NCI-H2107 treated with DMSO at 0.1 percent for 48 hours (cell line): Measurements from ENCODE around the gene RMRP.
"Not testable (repeated sequence)": the region's sequence is repeated elsewhere in the genome, so short reads cannot be mapped to it uniquely, and the experiment has no call there.

Experiments used
- DNase-seq: peaks from one replicate; lab custom pipeline; 2025; ENCODE audit not compliant: unreplicated experiment; lab: John Stamatoyannopoulos, UW

RMRP gene

GRCh38 chr9:35646153-35646532, 11.7 kb downstream of the RMRP start:
- DNase-seq, result no peak

GRCh38 chr9:35645736-35646135, 12.1 kb downstream of the RMRP start:
- DNase-seq, result not testable (repeated sequence)

- DNase-seq, result no peak
Observed at GRCh38 chr9:35643046-35643445, 14.8 kb downstream of the RMRP start.

- DNase-seq, result not testable (repeated sequence)
Observed at GRCh38 chr9:35641478-35641877, 16.3 kb downstream of the RMRP start.

GRCh38 chr9:35640431-35640830, 17.4 kb downstream of the RMRP start:
- not testable (repeated sequence) for DNase-seq

- no peak for DNase-seq
Observed at GRCh38 chr9:35639631-35640030, 18.2 kb downstream of the RMRP start.

GRCh38 chr9:35639225-35639624, 18.6 kb downstream of the RMRP start:
- not testable (repeated sequence) for DNase-seq

- not testable (repeated sequence) for DNase-seq
Observed at GRCh38 chr9:35638751-35639150, 19.1 kb downstream of the RMRP start.

- DNase-seq, result not testable (repeated sequence)
Observed at GRCh38 chr9:35637427-35637955, 20.3 kb downstream of the RMRP start.

- not testable (repeated sequence) for DNase-seq
Observed at GRCh38 chr9:35636877-35637246, 21.0 kb downstream of the RMRP start.

GRCh38 chr9:35636135-35636876, 21.5 kb downstream of the RMRP start:
- no peak for DNase-seq

GRCh38 chr9:35635730-35636129, 22.1 kb downstream of the RMRP start:
- DNase-seq, result no peak

GRCh38 chr9:35629597-35629996, 28.2 kb downstream of the RMRP start:
- DNase-seq, result no peak

GRCh38 chr9:35628389-35628991, 29.3 kb downstream of the RMRP start:
- no peak for DNase-seq

GRCh38 chr9:35627575-35627974, 30.2 kb downstream of the RMRP start:
- DNase-seq, result no peak

GRCh38 chr9:35619800-35620158, 38.0 kb downstream of the RMRP start:
- DNase-seq, result no peak

- DNase-seq, result no peak
Observed at GRCh38 chr9:35618854-35619799, 38.7 kb downstream of the RMRP start.

GRCh38 chr9:35618325-35618727, 39.5 kb downstream of the RMRP start, which contains the start of gene CD72:
TSS of gene CD72 (minus strand) at chr9:35618413. CDS start at chr9:35618303, 110 bp downstream.
- DNase-seq, result no peak

- no peak for DNase-seq
Observed at GRCh38 chr9:35617548-35617947, 40.3 kb downstream of the RMRP start.

GRCh38 chr9:35616681-35617459, 40.9 kb downstream of the RMRP start:
- DNase-seq, result no peak
